Anterior cingulate cortex (tissue), 58 donors: ENCODE results near the gene SLC38A3.

Experiments
- DNase-seq, 58 donors: peaks; one replicate each; lab custom pipeline; 2025; lab: John Stamatoyannopoulos, UW

SLC38A3 gene

DNA sequence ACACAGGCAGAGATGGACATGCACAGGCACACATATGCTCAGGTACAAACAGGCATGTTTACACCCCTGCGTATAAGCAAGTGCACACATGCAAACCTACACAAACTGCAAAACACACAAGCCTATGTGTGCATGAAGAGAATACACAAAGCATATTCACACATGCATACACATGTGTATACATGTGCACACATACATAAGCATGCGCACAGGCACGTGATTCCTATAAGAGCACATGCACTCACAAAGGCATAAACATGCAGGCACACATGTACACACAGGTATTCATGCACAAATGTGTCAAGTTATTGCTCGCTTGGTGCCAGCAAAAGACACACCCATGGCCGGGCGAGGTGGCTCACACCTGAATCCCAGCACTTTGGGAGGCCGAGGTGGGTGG lies 15.1 kb upstream of the SLC38A3 start:
- no peak for DNase-seq

DNA sequence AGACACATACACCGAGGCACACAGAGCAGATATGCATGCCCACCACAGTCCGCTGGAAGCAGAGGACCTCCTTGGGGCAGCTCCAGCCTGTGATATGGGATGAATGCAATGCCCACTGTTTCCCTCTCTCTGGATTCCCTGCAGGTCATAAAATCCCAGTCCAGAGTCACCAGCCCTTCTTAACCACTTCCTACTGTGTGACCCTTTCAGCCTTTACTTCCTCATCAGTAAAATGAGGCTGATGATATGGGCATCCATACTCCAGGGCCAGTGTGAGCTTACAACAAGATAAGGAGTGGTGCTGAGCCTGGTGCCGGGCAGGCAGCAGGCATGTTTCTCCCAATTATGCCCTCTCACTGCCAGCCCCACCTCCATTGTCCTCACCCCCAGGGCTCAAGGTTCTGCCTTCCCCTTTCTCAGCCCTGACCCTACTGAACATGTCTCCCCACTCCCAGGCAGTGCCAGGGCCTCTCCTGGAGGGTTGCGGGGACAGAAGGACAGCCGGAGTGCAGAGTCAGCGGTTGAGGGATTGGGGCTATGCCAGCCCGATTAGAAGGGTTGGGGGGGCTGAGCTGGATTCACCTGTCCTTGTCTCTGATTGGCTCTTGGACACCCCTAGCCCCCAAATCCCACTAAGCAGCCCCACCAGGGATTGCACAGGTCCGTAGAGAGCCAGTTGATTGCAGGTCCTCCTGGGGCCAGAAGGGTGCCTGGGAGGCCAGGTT lies 14.0 kb upstream of the SLC38A3 start, which contains the start of gene GNAT1:
Gene GNAT1 (plus strand): TSS at position 675 of the 725 bp plus-strand sequence. CDS start 116 bp downstream, outside the sequence.
- DNase-seq, result no peak

- DNase-seq, result no peak
Measured at GRCh38 chr3:50192124-50192523, 12.9 kb upstream of the SLC38A3 start.

- DNase-seq, result peak in 50 of 58 donors; percentile 5 to 85 (median 32)
Measured at GRCh38 chr3:50192689-50193141, 12.4 kb upstream of the SLC38A3 start.

- no peak for DNase-seq
Measured at GRCh38 chr3:50193286-50193685, 11.8 kb upstream of the SLC38A3 start.

DNA sequence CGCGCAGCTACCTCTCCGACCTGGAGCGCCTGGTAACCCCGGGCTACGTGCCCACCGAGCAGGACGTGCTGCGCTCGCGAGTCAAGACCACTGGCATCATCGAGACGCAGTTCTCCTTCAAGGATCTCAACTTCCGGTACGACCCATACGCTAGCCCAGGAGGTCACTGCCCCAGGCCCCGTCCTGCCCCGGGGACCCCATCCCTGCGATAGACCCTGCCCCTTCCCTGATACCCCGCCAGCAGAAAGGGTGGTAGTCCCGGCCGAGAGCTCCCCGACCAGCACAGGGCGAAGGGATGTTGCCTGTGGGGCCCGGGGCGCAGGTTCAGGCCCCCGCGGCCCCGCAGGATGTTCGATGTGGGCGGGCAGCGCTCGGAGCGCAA lies 11.3 kb upstream of the SLC38A3 start:
- DNase-seq, result no peak

DNA sequence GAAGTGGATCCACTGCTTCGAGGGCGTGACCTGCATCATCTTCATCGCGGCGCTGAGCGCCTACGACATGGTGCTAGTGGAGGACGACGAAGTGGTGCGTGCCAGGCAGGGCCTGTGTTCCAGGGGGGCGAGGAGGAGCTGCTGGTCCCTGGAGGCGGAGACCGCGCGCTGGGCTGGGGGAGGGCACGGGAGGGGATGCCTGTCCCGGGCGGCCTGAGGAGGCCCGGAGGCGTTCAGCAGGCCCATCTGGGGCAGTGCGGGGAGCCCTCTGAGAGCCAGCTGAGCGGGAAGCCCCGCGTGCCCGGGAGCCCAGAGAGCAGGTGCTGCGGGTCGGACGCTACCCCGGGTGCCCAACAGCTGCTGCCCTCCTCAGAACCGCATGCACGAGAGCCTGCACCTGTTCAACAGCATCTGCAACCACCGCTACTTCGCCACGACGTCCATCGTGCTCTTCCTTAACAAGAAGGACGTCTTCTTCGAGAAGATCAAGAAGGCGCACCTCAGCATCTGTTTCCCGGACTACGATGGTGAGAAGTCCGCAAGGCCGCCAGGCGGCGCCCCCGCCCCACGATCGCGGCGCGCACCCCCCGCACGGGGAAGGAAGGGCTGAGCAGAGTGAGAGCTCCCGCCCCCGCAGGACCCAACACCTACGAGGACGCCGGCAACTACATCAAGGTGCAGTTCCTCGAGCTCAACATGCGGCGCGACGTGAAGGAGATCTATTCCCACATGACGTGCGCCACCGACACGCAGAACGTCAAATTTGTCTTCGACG lies 10.8 kb upstream of the SLC38A3 start:
- peak in 49 of 58 donors; percentile 4 to 76 (median 48) for DNase-seq

DNA sequence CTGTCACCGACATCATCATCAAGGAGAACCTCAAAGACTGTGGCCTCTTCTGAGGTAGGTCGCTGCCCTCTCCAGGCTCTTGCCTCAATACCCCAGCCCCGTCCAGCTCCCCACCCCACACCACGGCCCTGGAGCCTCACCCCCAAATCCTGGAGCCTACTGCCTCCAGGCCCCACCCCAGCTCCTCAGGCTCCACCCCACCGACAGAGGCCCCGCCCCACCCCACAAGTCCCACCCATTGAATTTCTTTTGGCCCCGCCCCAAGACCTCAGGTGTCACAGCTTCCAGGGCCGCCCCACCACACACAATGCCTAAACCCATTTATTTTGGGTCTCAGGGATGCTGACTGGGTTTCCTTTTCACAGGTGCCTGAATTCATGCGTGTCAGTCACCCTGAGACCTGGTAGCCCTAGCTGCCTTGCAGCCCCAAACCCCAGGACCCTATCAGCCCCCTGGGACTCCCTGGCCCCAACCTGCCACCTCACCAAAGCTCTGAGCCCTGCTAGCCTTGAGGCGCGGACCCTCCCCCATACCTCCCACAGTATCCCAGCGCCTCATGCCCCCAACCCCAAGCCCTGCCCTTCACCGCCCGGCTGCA lies 10.1 kb upstream of the SLC38A3 start:
- DNase-seq, result no peak

- DNase-seq, result no peak
Measured at GRCh38 chr3:50195501-50196252, 9.4 kb upstream of the SLC38A3 start.

DNA sequence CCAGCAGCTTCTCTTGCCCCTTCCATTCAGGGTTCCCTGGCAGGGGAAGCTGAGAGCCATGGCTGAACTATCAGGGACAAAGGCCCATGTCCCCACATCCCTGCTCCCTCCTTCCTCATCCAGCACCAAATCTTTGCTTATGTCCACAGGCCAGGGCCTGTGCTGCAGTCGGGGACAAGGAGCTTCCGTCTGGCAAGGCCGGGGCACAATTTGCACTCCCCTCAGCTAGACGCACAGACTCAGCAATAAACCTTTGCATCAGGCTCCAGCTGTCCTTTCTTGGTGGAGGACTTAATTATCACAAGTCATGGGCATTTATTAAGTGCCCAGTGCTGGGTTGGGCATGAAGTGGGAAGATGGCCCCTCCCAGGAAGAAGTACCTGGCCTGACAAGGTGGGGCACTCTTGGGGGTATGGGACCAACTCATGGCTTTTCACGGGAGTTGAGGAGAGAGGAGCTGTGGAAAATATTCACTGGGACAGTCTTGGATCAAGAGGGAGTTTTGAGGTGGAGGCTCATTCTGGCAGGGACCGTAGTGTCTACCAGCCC lies 8.7 kb upstream of the SLC38A3 start:
- DNase-seq, result no peak

DNA sequence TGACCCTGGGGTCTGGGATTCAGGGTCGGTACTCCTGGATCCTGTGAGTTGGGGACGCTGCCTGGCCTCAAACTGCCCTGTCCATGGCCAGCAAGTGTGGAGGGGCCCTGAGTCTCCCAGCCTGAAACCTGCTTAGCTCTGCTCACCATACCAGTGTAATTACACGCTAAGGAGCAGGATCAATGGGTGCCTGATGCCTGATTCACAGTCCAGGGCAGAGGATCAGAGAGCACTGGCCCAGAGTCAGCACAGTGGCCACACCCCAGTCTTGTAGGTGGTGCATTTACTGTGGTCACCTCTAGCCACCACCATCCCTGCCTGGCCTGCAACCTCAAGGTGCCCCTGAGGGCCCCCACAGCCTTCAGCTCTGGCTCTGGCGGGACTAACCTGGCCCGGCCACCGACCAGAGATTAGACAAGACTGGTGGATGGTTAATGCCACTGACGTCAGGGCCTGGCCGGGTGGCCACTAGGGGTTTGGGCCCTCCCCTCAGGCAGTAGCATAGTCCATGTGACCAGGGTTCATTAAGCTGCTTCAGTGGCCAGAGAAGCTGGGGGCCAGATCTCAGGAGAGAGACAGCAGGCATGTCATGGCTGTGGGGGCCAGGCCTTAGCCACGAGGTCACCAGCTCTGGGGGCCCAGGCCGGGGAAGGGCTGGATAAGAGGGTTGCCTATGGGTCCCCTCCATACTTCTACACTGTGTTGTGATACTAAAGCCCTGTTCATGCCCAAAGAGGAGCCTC lies 3.3 kb upstream of the SLC38A3 start:
- DNase-seq, result no peak

GRCh38 chr3:50202353-50203112 lies 2.5 kb upstream of the SLC38A3 start:
- no peak for DNase-seq

DNA sequence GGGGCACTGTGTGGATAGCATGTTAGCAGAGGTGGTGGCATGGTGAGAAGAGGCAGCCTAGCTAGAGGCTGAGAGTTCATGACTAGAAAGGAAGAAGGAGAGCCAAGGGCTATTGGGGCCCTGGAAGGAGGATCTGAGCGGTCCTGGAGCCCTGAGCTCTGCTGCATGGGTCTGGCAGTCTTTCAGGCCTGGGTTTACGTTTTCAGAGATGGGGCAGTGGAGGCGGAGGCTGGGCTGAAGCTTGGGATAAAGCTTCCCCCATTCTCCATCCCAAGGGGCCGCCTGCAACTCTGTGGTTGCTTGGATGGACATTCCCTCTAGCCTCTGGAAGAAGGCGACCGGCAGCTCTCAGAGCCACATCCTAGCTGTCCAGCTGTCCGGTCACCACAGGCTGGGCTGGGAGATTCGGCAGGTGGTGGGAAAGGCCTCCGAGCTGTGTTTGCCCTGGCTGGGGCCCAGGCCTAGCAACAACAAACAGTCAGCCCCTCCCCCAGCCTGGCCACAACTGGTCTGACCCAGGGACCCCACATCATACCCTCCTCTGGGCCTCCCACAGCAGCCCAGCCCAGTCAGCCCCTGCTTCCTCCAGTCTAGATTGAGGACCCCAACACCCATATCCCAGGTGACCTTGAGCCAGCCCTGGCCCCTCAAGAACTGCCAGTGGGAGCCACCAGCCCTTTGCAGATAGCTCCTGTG lies 1.8 kb upstream of the SLC38A3 start:
- no peak for DNase-seq

DNA sequence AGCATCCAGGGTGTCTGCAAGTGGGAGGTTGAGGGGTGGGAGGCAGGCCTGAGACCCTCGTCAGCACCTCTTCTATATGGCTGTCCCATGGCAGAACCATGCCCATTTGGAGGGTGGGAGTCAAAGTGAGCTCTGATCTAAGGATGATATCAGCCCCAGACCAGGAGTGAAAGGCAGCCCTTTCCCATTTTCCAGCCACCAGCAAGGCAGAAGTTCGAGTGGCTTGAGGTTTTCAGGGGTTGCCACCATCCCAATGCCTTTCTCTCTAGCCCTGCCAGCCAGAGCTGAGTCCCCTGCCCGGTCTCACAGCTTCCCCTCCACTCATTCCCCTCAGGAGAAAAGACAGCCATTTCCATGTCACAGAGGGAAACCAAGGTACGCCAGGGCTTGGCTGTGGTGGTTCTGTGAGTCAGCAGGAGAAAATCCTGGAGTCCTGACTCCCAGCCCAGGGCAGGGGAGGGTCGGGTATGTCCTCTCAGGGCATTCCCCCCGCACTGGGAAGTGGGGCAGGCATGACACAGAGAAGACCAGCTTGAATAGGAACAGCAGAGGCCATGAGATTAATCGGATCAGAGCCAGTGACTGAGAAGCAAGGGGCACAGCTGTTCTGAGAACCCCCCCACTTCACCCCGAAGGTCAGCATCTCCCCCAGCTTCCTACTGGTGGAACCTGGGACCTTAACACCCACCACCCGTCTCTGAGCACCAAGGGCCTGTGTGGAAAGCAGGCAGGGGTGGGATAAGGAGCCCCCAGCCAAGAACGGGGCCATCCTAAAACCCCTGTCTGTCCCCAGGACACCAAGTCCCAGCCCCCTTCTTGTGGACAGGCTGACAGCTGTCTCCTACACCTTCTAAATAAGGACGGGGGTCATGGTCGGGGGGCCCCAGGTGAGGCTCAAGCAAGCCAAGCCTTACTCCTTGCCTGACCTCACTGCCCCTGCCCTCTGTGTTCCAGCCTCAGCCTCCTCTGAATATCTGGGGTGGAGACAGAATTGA lies 965 bp upstream of the SLC38A3 start:
- DNase-seq, result no peak

GRCh38 chr3:50205413-50206276 lies 574 bp downstream of the SLC38A3 start:
- peak in 22 of 58 donors; percentile 10 to 59 (median 24) for DNase-seq
